ENCODE data around the gene PGAP6.
A peak's percentile ranks its signal among the peaks of the same experiment; 100 is the strongest.
"Not testable (repeated sequence)": the region's sequence is repeated elsewhere in the genome, so short reads cannot be mapped to it uniquely, and the experiment has no call there.

The PGAP6 gene

GRCh38 chr16:364595-365491 is 16.9 kb downstream of the PGAP6 start:
- DNase-seq (ENCODE audit: low spot score), result no peak

GRCh38 chr16:363766-364490 is 17.9 kb downstream of the PGAP6 start:
- no peak for DNase-seq (ENCODE audit: low spot score)

- DNase-seq (ENCODE audit: low spot score), result no peak
Measured at GRCh38 chr16:363110-363765, 18.5 kb downstream of the PGAP6 start.

- not testable (repeated sequence) for DNase-seq (ENCODE audit: low spot score)
Measured at GRCh38 chr16:362702-362999, 19.1 kb downstream of the PGAP6 start.

GRCh38 chr16:361872-362701 is 19.7 kb downstream of the PGAP6 start:
- DNase-seq (ENCODE audit: low spot score), result peak; percentile 85

- DNase-seq (ENCODE audit: low spot score), result no peak
Measured at GRCh38 chr16:361341-361871, 20.4 kb downstream of the PGAP6 start.

GRCh38 chr16:360698-361336 is 21.0 kb downstream of the PGAP6 start:
- no peak for DNase-seq (ENCODE audit: low spot score)

GRCh38 chr16:359871-360697 is 21.7 kb downstream of the PGAP6 start:
- no peak for DNase-seq (ENCODE audit: low spot score)

- DNase-seq (ENCODE audit: low spot score), result no peak
Measured at GRCh38 chr16:359067-359763, 22.6 kb downstream of the PGAP6 start.

- no peak for DNase-seq (ENCODE audit: low spot score)
Measured at GRCh38 chr16:356741-357140, 25.0 kb downstream of the PGAP6 start.

GRCh38 chr16:354971-355461 is 26.8 kb downstream of the PGAP6 start:
- no peak for DNase-seq (ENCODE audit: low spot score)

- no peak for DNase-seq (ENCODE audit: low spot score)
Measured at GRCh38 chr16:354291-354881, 27.4 kb downstream of the PGAP6 start.

GRCh38 chr16:353404-354290 is 28.1 kb downstream of the PGAP6 start:
- no peak for DNase-seq (ENCODE audit: low spot score)

GRCh38 chr16:352547-353403 is 29.0 kb downstream of the PGAP6 start, which contains the start of gene AXIN1:
AXIN1 (minus strand) TSS chr16:352723; CDS start chr16:347025, 5,698 bp downstream.
- DNase-seq (ENCODE audit: low spot score), result peak; percentile 96

GRCh38 chr16:351804-352520 is 29.8 kb downstream of the PGAP6 start:
- DNase-seq (ENCODE audit: low spot score), result peak; percentile 23

GRCh38 chr16:350203-350602 is 31.6 kb downstream of the PGAP6 start:
- DNase-seq (ENCODE audit: low spot score), result no peak

Measured in SW480 (cell line).